H9 (cell line): ENCODE data around the gene TCTN3. TPM values are rescaled to one million over a fixed set of nuclear protein-coding genes. Genes with fewer than 3 reads are reported as not detected.

Source experiments
- DNase-seq: peaks from one replicate; pipeline ENCODE4 v3.0.0-alpha.2; 2017
- H2AFZ ChIP-seq: one replicate; pipeline ENCODE4 v1.6.1; 2013; ENCODE audit warnings: mild to moderate bottlenecking, low read length, control low read depth, moderate library complexity
- H2AK5ac ChIP-seq: 2 replicates; pipeline ENCODE4 v1.6.1; 2013; ENCODE audit warnings: low read length, control low read depth, mixed read lengths; ENCODE audit not compliant: insufficient read length
- H2BK120ac ChIP-seq: one replicate; pipeline ENCODE4 v1.6.1; 2013; ENCODE audit warnings: low read depth, mild to moderate bottlenecking, low read length, control low read depth, inconsistent platforms; ENCODE audit not compliant: poor library complexity, severe bottlenecking
- H2BK12ac ChIP-seq: 2 replicates; pipeline ENCODE4 v1.6.1; 2013; ENCODE audit warnings: low read length, control low read depth, mixed read lengths, low read depth; ENCODE audit not compliant: insufficient read length
- H2BK15ac ChIP-seq: 2 replicates; pipeline ENCODE4 v1.6.1; 2013; ENCODE audit warnings: low read depth, low read length, control low read depth
- H2BK20ac ChIP-seq: one replicate; pipeline ENCODE4 v1.6.1; 2013; ENCODE audit warnings: low read depth, mild to moderate bottlenecking, low read length, control low read depth, inconsistent platforms; ENCODE audit not compliant: poor library complexity, severe bottlenecking
- H2BK5ac ChIP-seq: 2 replicates; pipeline ENCODE4 v1.6.1; 2013; ENCODE audit warnings: low read length, control low read depth, mixed read lengths; ENCODE audit not compliant: insufficient read length
- H3K14ac ChIP-seq: 2 replicates; pipeline ENCODE4 v1.6.1; 2013; ENCODE audit warnings: low read length, control low read depth; ENCODE audit not compliant: insufficient read depth
- H3K18ac ChIP-seq: 2 replicates; pipeline ENCODE4 v1.6.1; 2013; ENCODE audit warnings: low read depth, mild to moderate bottlenecking, mixed read lengths, low read length, control low read depth; ENCODE audit not compliant: insufficient read length
- H3K23ac ChIP-seq: 2 replicates; pipeline ENCODE4 v1.6.1; 2013; ENCODE audit warnings: low read length, control low read depth, mixed read lengths, low read depth; ENCODE audit not compliant: insufficient read length
- H3K23me2 ChIP-seq: 2 replicates; pipeline ENCODE4 v1.6.1; 2013; ENCODE audit warnings: low read depth, mild to moderate bottlenecking, mixed read lengths, low read length, control low read depth; ENCODE audit not compliant: insufficient read length, poor library complexity, severe bottlenecking
- H3K27ac ChIP-seq: 2 replicates; pipeline ENCODE4 v1.5.1; 2013; ENCODE audit warnings: low read length, control low read depth, mixed read lengths, low read depth; ENCODE audit not compliant: insufficient read length
- H3K27me3 ChIP-seq: 2 replicates; pipeline ENCODE4 v1.6.1; 2013; ENCODE audit warnings: low read length, control low read depth, inconsistent platforms; ENCODE audit not compliant: insufficient read depth
- H3K4ac ChIP-seq: 2 replicates; pipeline ENCODE4 v1.6.1; 2013; ENCODE audit warnings: low read depth, mild to moderate bottlenecking, control low read depth, inconsistent platforms, low read length, moderate library complexity
- H3K4me1 ChIP-seq: 2 replicates; pipeline ENCODE4 v1.6.1; 2013; ENCODE audit warnings: low read length, control low read depth, inconsistent platforms; ENCODE audit not compliant: insufficient read depth
- H3K4me2 ChIP-seq: 2 replicates; pipeline ENCODE4 v1.6.1; 2013; ENCODE audit warnings: low read length, control low read depth, mixed read lengths; ENCODE audit not compliant: insufficient read length, insufficient read depth
- H3K56ac ChIP-seq: 2 replicates; pipeline ENCODE4 v1.6.1; 2013; ENCODE audit warnings: low read depth, mild to moderate bottlenecking, mixed read lengths, low read length, control low read depth; ENCODE audit not compliant: insufficient read length
- H3K79me1 ChIP-seq: 2 replicates; pipeline ENCODE4 v1.6.1; 2013; ENCODE audit warnings: low read depth, mild to moderate bottlenecking, moderate library complexity, low read length, control low read depth, inconsistent platforms; ENCODE audit not compliant: insufficient read depth, poor library complexity, severe bottlenecking
- H3K79me2 ChIP-seq: 2 replicates; pipeline ENCODE4 v1.6.1; 2013; ENCODE audit warnings: low read length, control low read depth, inconsistent platforms; ENCODE audit not compliant: insufficient read depth
- H3K9ac ChIP-seq: 2 replicates; pipeline ENCODE4 v1.6.1; 2013; ENCODE audit warnings: low read length, control low read depth, mixed read lengths; ENCODE audit not compliant: insufficient read length; ENCODE audit errors: extremely low read depth
- H3K9me3 ChIP-seq: one replicate; pipeline ENCODE4 v1.6.1; 2013; ENCODE audit warnings: low read depth, low read length, inconsistent platforms; ENCODE audit not compliant: control insufficient read depth
- H3T11ph ChIP-seq: one replicate; pipeline ENCODE4 v1.6.1; 2013; ENCODE audit warnings: mild to moderate bottlenecking, low read length, control low read depth, inconsistent platforms
- H4K20me1 ChIP-seq: one replicate; pipeline ENCODE4 v1.6.1; 2013; ENCODE audit not compliant: control insufficient read depth, insufficient read length, insufficient read depth
- H4K5ac ChIP-seq: 2 replicates; pipeline ENCODE4 v1.6.1; 2013; ENCODE audit warnings: low read depth, mild to moderate bottlenecking, mixed read lengths, low read length, control low read depth; ENCODE audit not compliant: insufficient read length
- H4K8ac ChIP-seq: replicated peaks from 2 replicates; pipeline ENCODE4 v1.6.1; 2013; ENCODE audit warnings: low read length, control low read depth, mixed read lengths, low read depth; ENCODE audit not compliant: insufficient read length
- H4K91ac ChIP-seq: 2 replicates; pipeline ENCODE4 v1.6.1; 2013; ENCODE audit warnings: low read depth, mild to moderate bottlenecking, moderate library complexity, mixed read lengths, low read length, control low read depth; ENCODE audit not compliant: insufficient read length
- H3K27ac Mint-ChIP-seq, 3 experiments: 2 replicates in 2 of 3; 3 replicates in 1 of 3; pipeline ENCODE4 v1.8.0; 2020 to 2021; ENCODE audit warnings: mixed read lengths in 3 of 3, mild to moderate bottlenecking in 1 of 3, moderate library complexity in 1 of 3
- H3K27me3 Mint-ChIP-seq: 2 replicates; pipeline ENCODE4 v1.8.0; 2021; ENCODE audit warnings: low read depth, mild to moderate bottlenecking, moderate library complexity, mixed read lengths
- H3K36me3 Mint-ChIP-seq, 3 experiments: 2 replicates in 2 of 3; 3 replicates in 1 of 3; pipeline ENCODE4 v1.8.0; 2020 to 2021; ENCODE audit warnings: low read depth in 3 of 3, mixed read lengths in 3 of 3; ENCODE audit not compliant: insufficient read depth in 1 of 3
- H3K4me1 Mint-ChIP-seq, 2 experiments: 2 replicates each; pipeline ENCODE4 v1.8.0; 2020; ENCODE audit warnings: mixed read lengths in 2 of 2
- H3K4me3 Mint-ChIP-seq, 2 experiments: 2 replicates in 1 of 2; 3 replicates in 1 of 2; pipeline ENCODE4 v1.8.0; 2020 to 2021; ENCODE audit warnings: mild to moderate bottlenecking in 2 of 2, mixed read lengths in 2 of 2, moderate library complexity in 1 of 2
- H3K9me3 Mint-ChIP-seq, 2 experiments: 2 replicates in 1 of 2; 3 replicates in 1 of 2; pipeline ENCODE4 v1.8.0; 2020; ENCODE audit warnings: mild to moderate bottlenecking in 2 of 2, mixed read lengths in 2 of 2, moderate library complexity in 1 of 2
- WGBS: extraction: QIAGEN DNeasy Blood & Tissue Kit; methylation state at CpG from one replicate; pipeline ENCODE4 v1.1.7; 2013; ENCODE audit warnings: missing lambda C conversion rate, low lambda C conversion rate, mixed read lengths; ENCODE audit not compliant: insufficient read length; ENCODE audit errors: extremely low coverage; 5-methylcytosine and 5-hydroxymethylcytosine counted together
- total RNA-seq: library from RNA; stranded (reverse); gene quantifications from 2 replicates; pipeline ENCODE4 v1.2.1, GENCODE V29; 2021
- TF ChIP-seq, protein P1 (sequence below): fragments of 200-600 bp; sonication (generic); conservative IDR thresholded peaks from 3 replicates; pipeline ENCODE4 v1.8.0; 2021; ENCODE audit warnings: antibody characterized with exemption, mild to moderate bottlenecking

The TCTN3 gene
- total RNA-seq, 1 experiment from 2014 or later: 37.3 TPM

DNA sequence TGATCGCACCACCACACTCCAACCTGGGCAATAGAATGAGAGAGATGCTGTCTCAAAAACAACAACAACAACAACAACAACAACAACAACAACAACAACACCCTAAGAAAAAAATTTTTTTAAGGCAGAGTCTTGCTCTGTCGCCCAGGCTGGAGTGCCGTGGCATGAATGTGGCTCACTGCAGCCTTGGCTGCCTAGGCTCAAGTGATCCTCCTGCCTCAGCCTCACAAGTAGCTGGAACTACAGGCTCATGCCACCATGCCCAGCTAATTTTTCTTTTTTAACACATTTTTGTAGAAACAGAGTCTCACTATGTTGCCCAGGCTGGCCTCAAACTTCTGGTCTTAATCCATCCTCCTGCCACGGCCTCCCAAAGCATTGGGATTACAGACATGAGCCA is 55.8 kb downstream of the TCTN3 start:
- Histone ChIP-seq H2BK20ac (no peak overlapping the region), H3K27me3 (no peaks in the 10 kb centered on the region), H3K4me2 (no peak overlapping the region), H2BK5ac (no peak overlapping the region), H3K79me2 (no peaks in the 10 kb centered on the region), H3K79me1 (no peaks in the 10 kb centered on the region), H4K8ac (no peak overlapping the region), H3K56ac (no peak overlapping the region), H3K9me3 (no peaks in the 10 kb centered on the region), H2AK5ac (no peak overlapping the region), H3K4ac (no peak overlapping the region), H3K18ac (no peak overlapping the region), H4K91ac (no peak overlapping the region), H3K9ac (no peak overlapping the region), H3T11ph (no peak overlapping the region), H3K23me2 (no peaks in the 10 kb centered on the region), H3K14ac (no peak overlapping the region), H3K27ac (no peak overlapping the region), H4K20me1 (peaks cover 2% of the 10 kb centered on the region), H2BK12ac (no peak overlapping the region), H2BK120ac (no peak overlapping the region), H3K4me1 (no peaks in the 10 kb centered on the region), H3K23ac (no peak overlapping the region), H4K5ac (no peak overlapping the region), H2BK15ac (no peak overlapping the region), H2AFZ (no peak overlapping the region)
- peaks cover 0 to 8% of the 10 kb centered on the region in 2 experiments; a peak in 1 of 4 replicates for H3K4me1 Mint-ChIP-seq
- TF ChIP-seq, protein P1, sequence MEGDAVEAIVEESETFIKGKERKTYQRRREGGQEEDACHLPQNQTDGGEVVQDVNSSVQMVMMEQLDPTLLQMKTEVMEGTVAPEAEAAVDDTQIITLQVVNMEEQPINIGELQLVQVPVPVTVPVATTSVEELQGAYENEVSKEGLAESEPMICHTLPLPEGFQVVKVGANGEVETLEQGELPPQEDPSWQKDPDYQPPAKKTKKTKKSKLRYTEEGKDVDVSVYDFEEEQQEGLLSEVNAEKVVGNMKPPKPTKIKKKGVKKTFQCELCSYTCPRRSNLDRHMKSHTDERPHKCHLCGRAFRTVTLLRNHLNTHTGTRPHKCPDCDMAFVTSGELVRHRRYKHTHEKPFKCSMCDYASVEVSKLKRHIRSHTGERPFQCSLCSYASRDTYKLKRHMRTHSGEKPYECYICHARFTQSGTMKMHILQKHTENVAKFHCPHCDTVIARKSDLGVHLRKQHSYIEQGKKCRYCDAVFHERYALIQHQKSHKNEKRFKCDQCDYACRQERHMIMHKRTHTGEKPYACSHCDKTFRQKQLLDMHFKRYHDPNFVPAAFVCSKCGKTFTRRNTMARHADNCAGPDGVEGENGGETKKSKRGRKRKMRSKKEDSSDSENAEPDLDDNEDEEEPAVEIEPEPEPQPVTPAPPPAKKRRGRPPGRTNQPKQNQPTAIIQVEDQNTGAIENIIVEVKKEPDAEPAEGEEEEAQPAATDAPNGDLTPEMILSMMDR: no peak
- WGBS: no CpG with 5 or more reads among the region's 4 CpGs
- no peak overlapping the region for H3K27ac Mint-ChIP-seq
- peaks cover 0 to 4% of the 10 kb centered on the region in 2 experiments; a peak in 1 of 5 replicates for H3K9me3 Mint-ChIP-seq
- H3K27me3 Mint-ChIP-seq: no peaks in the 10 kb centered on the region
- H3K36me3 Mint-ChIP-seq: peaks cover 26 to 87% (median 55%) of the 10 kb centered on the region in 3 experiments; a peak in 6 of 7 replicates
- H3K4me3 Mint-ChIP-seq: no peak overlapping the region
- no peak for DNase-seq
